ENCODE results near the gene MSANTD3. TPM values are rescaled to one million over a fixed set of nuclear protein-coding genes. Genes with fewer than 3 reads are reported as not detected.

Gene MSANTD3
- total and polyA plus RNA-seq, 8 donors, result 6.0 to 15.0 (median 8.2) TPM

GRCh38 chr9:100472788-100473275 lies 45.9 kb downstream of the MSANTD3 start, which contains the start of gene TMEFF1:
Gene TMEFF1 (plus strand): TSS chr9:100473149. CDS start chr9:100473545, 396 bp downstream.
- Histone ChIP-seq H3K4me1 (no peaks in the 10 kb centered on the region), H3K27ac (no peak within 1 kb of the TSS), H3K36me3 (no peaks in the 10 kb centered on the region), H3K4me3 (peak within 1 kb of the TSS; percentile 36 to 69 (median 58)), H3K27me3 (no peaks in the 10 kb centered on the region), H3K9me3 (no peaks in the 10 kb centered on the region)
- ATAC-seq, result peak; percentile 51 to 90 (median 74)
- intact Hi-C loops (cut with DNase I), result no loop called here
- no peak for TF ChIP-seq CTCF (IDR thresholded peaks at IDR 0.05)
- peak; percentile 14 to 78 (median 32) for DNase-seq
- no peak for FAIRE-seq
- whole genome bisulfite sequencing, 2 donors, result 2 to 3% methylated on average over 25 to 54 of the region's 54 CpGs

- no peaks in the 10 kb centered on the region for H3K27me3 ChIP-seq
- 1% methylated on average over 83 to 107 of the region's 108 CpGs for WGBS, 2 donors
- TF ChIP-seq CTCF (IDR thresholded peaks at IDR 0.05), result no peak
- no peak overlapping the region for H3K27ac ChIP-seq
- H3K36me3 ChIP-seq, result no peaks in the 10 kb centered on the region
- peak; percentile 67 to 77 (median 72) for ATAC-seq
- peak in 5 of 6 donors; percentile 15 to 72 (median 30) for DNase-seq
- no peak for FAIRE-seq
- H3K9me3 ChIP-seq, result no peaks in the 10 kb centered on the region
- no peaks in the 10 kb centered on the region for H3K4me1 ChIP-seq
- intact Hi-C loops (cut with DNase I), result no loop called here
- H3K4me3 ChIP-seq, result peak overlapping the region; percentile 36 to 69 (median 58)
Observed at GRCh38 chr9:100473276-100474081, 46.5 kb downstream of the MSANTD3 start.

GRCh38 chr9:100474082-100474923 lies 47.4 kb downstream of the MSANTD3 start:
- DNase-seq (no peak), ATAC-seq (no peak), FAIRE-seq (no peak)
- 34 to 35% methylated on average over 26 of the region's 26 CpGs for WGBS, 2 donors
- TF ChIP-seq CTCF (IDR thresholded peaks at IDR 0.05), result no peak
- intact Hi-C loops (cut with DNase I), result no loop called here
- Histone ChIP-seq H3K4me1 (no peaks in the 10 kb centered on the region), H3K27me3 (no peaks in the 10 kb centered on the region), H3K36me3 (no peaks in the 10 kb centered on the region), H3K27ac (no peak overlapping the region), H3K9me3 (no peaks in the 10 kb centered on the region), H3K4me3 (peak overlapping the region in 3 of 4 donors; percentile 36 to 66 (median 50))

- intact Hi-C loops (cut with DNase I), result no loop called here
- no peak for ATAC-seq
- Histone ChIP-seq H3K4me3 (no peak overlapping the region), H3K27me3 (no peaks in the 10 kb centered on the region), H3K4me1 (no peaks in the 10 kb centered on the region), H3K9me3 (no peaks in the 10 kb centered on the region), H3K36me3 (no peaks in the 10 kb centered on the region), H3K27ac (no peak overlapping the region)
- no peak for FAIRE-seq
- WGBS, 2 donors, result 95 to 96% methylated on average over 4 of the region's 4 CpGs
- TF ChIP-seq CTCF (IDR thresholded peaks at IDR 0.05), result no peak
- no peak for DNase-seq
Observed at GRCh38 chr9:100474924-100475276, 48.0 kb downstream of the MSANTD3 start.

Data from pancreas (tissue), 10 donors.